H1 (cell line): Measurements from ENCODE around the gene CLIC1. TPM values are rescaled to one million over a fixed set of nuclear protein-coding genes. Genes with fewer than 3 reads are reported as not detected.

ENCODE experiments used
- CTCF ChIA-PET: fragments of 300-600 bp; sonication (Branson Sonifier 250); formaldehyde crosslinking; loops from one replicate; lab custom pipeline; 2021; ENCODE audit not compliant: partially characterized antibody; lab: Charles Lee
- POLR2A ChIA-PET: fragments of 300-600 bp; sonication (Branson Sonifier 250); formaldehyde crosslinking; loops from one replicate; lab custom pipeline; 2021; ENCODE audit warnings: inconsistent platforms; ENCODE audit not compliant: partially characterized antibody; lab: Charles Lee
- DNase-seq, 2 experiments: peaks; one replicate each; pipeline versions ENCODE4 v3.0.0 to v3.0.0-alpha.2; 2010 to 2022; ENCODE audit warnings: low spot score in 2 of 2, low read depth in 1 of 2, mixed read lengths in 1 of 2
- FAIRE-seq: peaks from 2 replicates; lab custom pipeline; 2011; peaks lifted over from hg19 to GRCh38; lab: Jason Lieb, UNC
- H2AFZ ChIP-seq: 2 replicates; pipeline ENCODE4 v1.8.1; 2012; ENCODE audit warnings: low read length, inconsistent platforms
- H2AK5ac ChIP-seq: 2 replicates; pipeline ENCODE4 v1.6.1; 2013; ENCODE audit warnings: low read depth, low read length
- H2BK120ac ChIP-seq: replicated peaks from 2 replicates; pipeline ENCODE3; 2013; ENCODE audit warnings: low read depth, low read length, inconsistent platforms
- H2BK12ac ChIP-seq: 2 replicates; pipeline ENCODE4 v1.6.1; 2013; ENCODE audit warnings: low read depth, low read length
- H2BK15ac ChIP-seq: 2 replicates; pipeline ENCODE4 v1.6.1; 2013; ENCODE audit warnings: low read length
- H2BK20ac ChIP-seq: 2 replicates; pipeline ENCODE4 v1.6.1; 2013; ENCODE audit warnings: low read length
- H2BK5ac ChIP-seq: 2 replicates; pipeline ENCODE4 v1.6.1; 2013; ENCODE audit warnings: low read depth, low read length
- H3K14ac ChIP-seq: 2 replicates; pipeline ENCODE4 v1.6.1; 2013; ENCODE audit warnings: inconsistent platforms; ENCODE audit not compliant: insufficient read length
- H3K18ac ChIP-seq: 2 replicates; pipeline ENCODE4 v1.6.1; 2013; ENCODE audit warnings: low read length; ENCODE audit errors: extremely low read depth
- H3K23ac ChIP-seq: 2 replicates; pipeline ENCODE4 v1.6.1; 2013; ENCODE audit warnings: inconsistent platforms; ENCODE audit not compliant: insufficient read length
- H3K23me2 ChIP-seq: 2 replicates; pipeline ENCODE4 v1.6.1; 2013; ENCODE audit warnings: low read depth, low read length
- H3K27ac ChIP-seq: 2 replicates; pipeline ENCODE4 v1.6.1; 2011; ENCODE audit warnings: low read depth, low read length, inconsistent platforms
- H3K27me3 ChIP-seq, 4 experiments: replicated peaks in 1 of 4; 1 replicate in 1 of 4; 2 replicates in 3 of 4; pipeline versions ENCODE4 v1.6.1 to v1.8.1; 2011 to 2013; ENCODE audit warnings: low read length in 3 of 4, mild to moderate bottlenecking in 3 of 4, inconsistent platforms in 2 of 4, mixed read lengths in 2 of 4, moderate library complexity in 1 of 4; ENCODE audit not compliant: control insufficient read depth in 3 of 4, insufficient read depth in 3 of 4; ENCODE audit errors: extremely low read depth in 1 of 4
- H3K36me3 ChIP-seq, 4 experiments: 2 replicates each; pipeline versions ENCODE4 v1.6.1 to v1.8.1; 2011 to 2013; ENCODE audit warnings: mild to moderate bottlenecking in 4 of 4, low read length in 3 of 4, moderate library complexity in 2 of 4, control low read depth in 1 of 4, inconsistent platforms in 1 of 4; ENCODE audit not compliant: insufficient read depth in 4 of 4, control insufficient read depth in 2 of 4
- H3K4ac ChIP-seq: replicated peaks from 2 replicates; pipeline ENCODE3; 2013; ENCODE audit warnings: low read length, low read depth, mixed read lengths, inconsistent platforms; ENCODE audit not compliant: insufficient read length
- H3K4me1 ChIP-seq, 4 experiments: replicated peaks in 1 of 4; 1 replicate in 1 of 4; 2 replicates in 3 of 4; pipeline versions ENCODE4 v1.6.1 to v1.8.1; 2011 to 2013; ENCODE audit warnings: low read length in 3 of 4, inconsistent platforms in 2 of 4, mixed read lengths in 1 of 4; ENCODE audit not compliant: insufficient read depth in 4 of 4, control insufficient read depth in 3 of 4
- H3K4me2 ChIP-seq, 2 experiments: 2 replicates each; pipeline versions ENCODE4 v1.6.1 to v1.8.1; 2011 to 2013; ENCODE audit warnings: low read depth in 2 of 2, low read length in 2 of 2, control low read depth in 1 of 2, inconsistent platforms in 1 of 2, mild to moderate bottlenecking in 1 of 2; ENCODE audit not compliant: insufficient read depth in 1 of 2
- H3K4me3 ChIP-seq, 4 experiments: fragments of 200-600, 300-600 bp in 1 of 4; sonication (generic), shearing (Covaris generic), sonication (Bioruptor Twin) in 1 of 4; 2 replicates each; pipeline versions ENCODE4 v1.5.1 to v1.8.1; 2011 to 2016; ENCODE audit warnings: low read length in 4 of 4, low read depth in 3 of 4, control low read depth in 2 of 4, inconsistent platforms in 2 of 4, mild to moderate bottlenecking in 2 of 4, mixed read lengths in 1 of 4, moderate library complexity in 1 of 4; ENCODE audit not compliant: insufficient read depth in 2 of 4; ENCODE audit errors: extremely low read depth in 1 of 4
- H3K56ac ChIP-seq: replicated peaks from 2 replicates; pipeline ENCODE3; 2013; ENCODE audit warnings: low read depth, mild to moderate bottlenecking, mixed read lengths, low read length, inconsistent platforms; ENCODE audit not compliant: insufficient read length
- H3K79me1 ChIP-seq: 2 replicates; pipeline ENCODE4 v1.6.1; 2013; ENCODE audit warnings: low read depth, low read length, control low read depth
- H3K79me2 ChIP-seq, 2 experiments: 2 replicates each; pipeline versions ENCODE4 v1.6.1 to v1.8.1; 2012 to 2013; ENCODE audit warnings: low read length in 2 of 2, mild to moderate bottlenecking in 2 of 2, inconsistent platforms in 1 of 2; ENCODE audit not compliant: insufficient read depth in 2 of 2, control insufficient read depth in 1 of 2
- H3K9ac ChIP-seq, 4 experiments: replicated peaks in 1 of 4; 1 replicate in 1 of 4; 2 replicates in 3 of 4; pipeline versions ENCODE4 v1.6.1 to v1.8.1; 2011 to 2013; ENCODE audit warnings: low read depth in 3 of 4, low read length in 3 of 4, control low read depth in 2 of 4, mild to moderate bottlenecking in 2 of 4, moderate library complexity in 2 of 4, inconsistent platforms in 1 of 4; ENCODE audit errors: extremely low read depth in 1 of 4
- H3K9me3 ChIP-seq, 2 experiments: 2 replicates each; pipeline versions ENCODE4 v1.6.1 to v1.8.1; 2012 to 2013; ENCODE audit warnings: mild to moderate bottlenecking in 2 of 2, moderate library complexity in 2 of 2, control low read depth in 1 of 2, inconsistent platforms in 1 of 2, low read depth in 1 of 2, low read length in 1 of 2, mixed read lengths in 1 of 2; ENCODE audit not compliant: insufficient read depth in 2 of 2
- H4K20me1 ChIP-seq, 2 experiments: replicated peaks in 1 of 2; 2 replicates each; pipeline versions ENCODE3 to v1.8.1; 2011 to 2013; ENCODE audit warnings: inconsistent platforms in 2 of 2, low read length in 2 of 2, mild to moderate bottlenecking in 1 of 2; ENCODE audit not compliant: insufficient read depth in 2 of 2, control insufficient read depth in 1 of 2
- H4K5ac ChIP-seq: 2 replicates; pipeline ENCODE4 v1.6.1; 2013; ENCODE audit warnings: low read length, low read depth, mixed read lengths, inconsistent platforms; ENCODE audit not compliant: insufficient read length
- H4K8ac ChIP-seq: 2 replicates; pipeline ENCODE4 v1.8.0; 2013; ENCODE audit warnings: mild to moderate bottlenecking, moderate library complexity, low read length, inconsistent platforms; ENCODE audit not compliant: insufficient read depth; ENCODE audit errors: extremely low read depth
- H4K91ac ChIP-seq: replicated peaks from 2 replicates; pipeline ENCODE3; 2013; ENCODE audit warnings: low read length, mixed read lengths, inconsistent platforms; ENCODE audit not compliant: insufficient read length
- HDAC2 ChIP-seq, 2 experiments: fragments of 300-600 bp in 1 of 2; sonication (generic) in 1 of 2; IDR thresholded peaks; 2 replicates each; pipeline ENCODE4 v1.6.1; 2011 to 2012; ENCODE audit warnings: low read depth in 2 of 2, low read length in 2 of 2, mild to moderate bottlenecking in 2 of 2, moderate library complexity in 2 of 2, borderline replicate concordance in 1 of 2, inconsistent platforms in 1 of 2
- JUN ChIP-seq: IDR thresholded peaks from 2 replicates; pipeline ENCODE4 v1.6.1; 2011; ENCODE audit warnings: low read depth, mild to moderate bottlenecking, improper control_type of control experiment, low read length
- TCF12 ChIP-seq: IDR thresholded peaks from 2 replicates; pipeline ENCODE4 v1.6.1; 2011; ENCODE audit warnings: low read depth, mild to moderate bottlenecking, low read length
- WGBS, 2 experiments: shearing (Covaris generic) in 1 of 2; methylation state at CpG; one replicate each; pipeline versions ENCODE4 v1.1.6 to v1.1.7; 2013 to 2015; ENCODE audit warnings: low lambda C conversion rate in 2 of 2, mixed read lengths in 2 of 2, inconsistent platforms in 1 of 2, low coverage in 1 of 2, missing lambda C conversion rate in 1 of 2; ENCODE audit not compliant: insufficient replicate concordance in 2 of 2, insufficient coverage in 1 of 2, insufficient read length in 1 of 2; ENCODE audit errors: extremely low coverage in 1 of 2, missing lambda C conversion rate in 1 of 2; 5-methylcytosine and 5-hydroxymethylcytosine counted together
- polyA plus RNA-seq, 7 experiments: library from polyadenylated mRNA; depleted of rRNA in 3 of 7; stranded (reverse) in 5 of 7; unstranded in 2 of 7; fragments of >200 nt in 5 of 7; fragments of 200-250 nt in 2 of 7; gene quantifications; 1 replicate in 5 of 7; 2 replicates in 1 of 7; 4 replicates in 1 of 7; pipeline versions ENCODE4 v1.2.1 to v1.2.3, GENCODE V29; 2011 to 2013; ENCODE audit warnings: missing spikeins in 2 of 7, mixed read lengths in 2 of 7
- total RNA-seq: library from RNA; stranded (reverse); fragmentation: NEBNext Ultra II Directional; extraction: Animal tissue kit (Norgen Biotek cat#: 25700); gene quantifications from 2 replicates; pipeline ENCODE4 v1.2.1, GENCODE V29; 2021

Gene CLIC1
- total and polyA plus RNA-seq, 2 of the 8 experiments (the other 6 are each of a cell fraction or from before 2014, with no cell fraction given): 250 to 277 TPM

GRCh38 chr6:31728767-31729514, 7.4 kb downstream of the CLIC1 start, which contains the start of gene DDAH2:
Gene DDAH2, minus strand, starts transcription at chr6:31729299. Its CDS starts 138 bp downstream, at chr6:31729161.
- CTCF ChIA-PET: interaction anchor here (0.5 to 8.9 kb wide), 30 partner anchors 8 to 190 kb away, joined by 3 to 89 read pairs (median 4); partner anchors contain the start of genes ABHD16A, C6orf47, LSM2 and LY6G6D
- no peak for TF ChIP-seq JUN
- TF ChIP-seq TCF12: peak; percentile 98
- TF ChIP-seq HDAC2 (IDR thresholded peaks at IDR 0.05; ENCODE audit: borderline replicate concordance in 1 of 2, low read depth in 2 of 2, low read length in 2 of 2): 0 out of 4 replicates have a peak, but pooled peaks of 1 of the 2 experiments have one; percentile 62

More at GRCh38 chr6:31728767-31729514, 7.4 kb downstream of the CLIC1 start, which contains the start of gene DDAH2:
- Histone ChIP-seq H2BK5ac (no peak within 1 kb of the TSS; the same call in none of the 2 replicates), H2BK120ac (no peak within 1 kb of the TSS), H3K4me3 (peak within 1 kb of the TSS; percentile 56 to 91 (median 83)), H4K5ac (peak within 1 kb of the TSS; percentile 84), H4K91ac (peak within 1 kb of the TSS; percentile 27), H3K18ac (peak within 1 kb of the TSS; percentile 52), H3K23ac (no peak within 1 kb of the TSS), H3K4me2 (peak within 1 kb of the TSS; percentile 31 to 90), H2BK12ac (peak within 1 kb of the TSS; percentile 92; the same call in 1 of the 2 replicates), H3K27ac (peak within 1 kb of the TSS; percentile 49; the same call in 1 of the 2 replicates), H3K56ac (peak within 1 kb of the TSS; percentile 87), H3K23me2 (peaks cover 2% of the 10 kb centered on the region; the same call in 1 of the 2 replicates), H3K4me1 (peaks cover 3 to 13% (median 7%) of the 10 kb centered on the region in 4 experiments), H3K4ac (peak within 1 kb of the TSS; percentile 63), H2BK15ac (peak within 1 kb of the TSS; percentile 61; the same call in 1 of the 2 replicates), H4K20me1 (peaks cover 0 to 1% of the 10 kb centered on the region in 2 experiments), H2AFZ (peak within 1 kb of the TSS; percentile 92; the same call in 1 of the 2 replicates), H3K79me1 (peaks cover 6% of the 10 kb centered on the region; the same call in 1 of the 2 replicates), H3K27me3 (no peaks in the 10 kb centered on the region), H3K36me3 (peaks cover 8 to 37% (median 31%) of the 10 kb centered on the region in 4 experiments), H2AK5ac (no peak within 1 kb of the TSS), H3K14ac (no peak within 1 kb of the TSS), H4K8ac (peak within 1 kb of the TSS; percentile 86), H2BK20ac (no peak within 1 kb of the TSS), H3K9me3 (no peaks in the 10 kb centered on the region), H3K79me2 (peaks cover 0 to 3% of the 10 kb centered on the region in 2 experiments; a peak in 2 of 4 replicates), H3K9ac (peak within 1 kb of the TSS; percentile 62 to 75 (median 71))
- POLR2A ChIA-PET: interaction anchor here (0.5 to 4.2 kb wide), 30 partner anchors 8 to 427 kb away, joined by 3 to 57 read pairs (median 6); partner anchors contain the start of genes ABHD16A, ATP6V1G2, BAG6 and C6orf47
- WGBS, 2 experiments: 61% methylated on average over 27 of the region's 36 CpGs; no CpG with 5 or more reads in 1 of the 2 experiments
- no peak for FAIRE-seq
- no peak for DNase-seq
